NCI-H2029 (cell line): ENCODE measurements around the gene TAB3.

Source experiments
- DNase-seq: peaks from one replicate; lab custom pipeline; 2025; lab: John Stamatoyannopoulos, UW

TAB3 gene

GRCh38 chrX:30889147-30890140 lies at the start of gene TAB3:
TAB3 (minus strand) TSS chrX:30889254; CDS start chrX:30859588, 29,666 bp downstream.
- DNase-seq = peak; percentile 96

GRCh38 chrX:30938295-30938694 lies 49.2 kb upstream of the TAB3 start:
- DNase-seq = no peak

- no peak for DNase-seq
Observed at GRCh38 chrX:30935985-30936384, 46.9 kb upstream of the TAB3 start.

- DNase-seq = no peak
Observed at GRCh38 chrX:30931920-30932319, 42.9 kb upstream of the TAB3 start.

GRCh38 chrX:30930679-30931078 lies 41.6 kb upstream of the TAB3 start:
- no peak for DNase-seq

GRCh38 chrX:30930143-30930542 lies 41.1 kb upstream of the TAB3 start:
- DNase-seq = no peak

- DNase-seq = no peak
Observed at GRCh38 chrX:30920271-30920670, 31.2 kb upstream of the TAB3 start.

GRCh38 chrX:30918480-30918879 lies 29.4 kb upstream of the TAB3 start:
- no peak for DNase-seq

GRCh38 chrX:30913492-30913891 lies 24.4 kb upstream of the TAB3 start:
- no peak for DNase-seq

- no peak for DNase-seq
Observed at GRCh38 chrX:30910124-30910860, 21.2 kb upstream of the TAB3 start.

- no peak for DNase-seq
Observed at GRCh38 chrX:30906726-30907125, 17.7 kb upstream of the TAB3 start.

- no peak for DNase-seq
Observed at GRCh38 chrX:30905321-30905720, 16.3 kb upstream of the TAB3 start.

- DNase-seq = no peak
Observed at GRCh38 chrX:30904632-30905031, 15.6 kb upstream of the TAB3 start.

GRCh38 chrX:30904186-30904585 lies 15.1 kb upstream of the TAB3 start:
- DNase-seq = no peak

- no peak for DNase-seq
Observed at GRCh38 chrX:30900227-30900626, 11.2 kb upstream of the TAB3 start.

- no peak for DNase-seq
Observed at GRCh38 chrX:30898886-30899285, 9.8 kb upstream of the TAB3 start.

- no peak for DNase-seq
Observed at GRCh38 chrX:30895370-30895769, 6.3 kb upstream of the TAB3 start.

GRCh38 chrX:30893206-30893605 lies 4.2 kb upstream of the TAB3 start:
- no peak for DNase-seq

GRCh38 chrX:30892591-30892990 lies 3.5 kb upstream of the TAB3 start:
- no peak for DNase-seq

GRCh38 chrX:30888526-30889146 lies 418 bp downstream of the TAB3 start:
- no peak for DNase-seq

- no peak for DNase-seq
Observed at GRCh38 chrX:30887721-30888120, 1.3 kb downstream of the TAB3 start.

GRCh38 chrX:30887288-30887687 lies 1.8 kb downstream of the TAB3 start:
- no peak for DNase-seq

GRCh38 chrX:30885136-30885535 lies 3.9 kb downstream of the TAB3 start:
- DNase-seq = no peak
